SK-N-MC (cell line): ENCODE data around the gene BCKDHA.
A peak's percentile ranks its signal among the peaks of the same experiment; 100 is the strongest.

Source experiments
- EZH2 ChIP-seq: fragments of 200-600 bp; sonication (generic); IDR thresholded peaks from one replicate; pipeline ENCODE4 v1.6.1; 2017; ENCODE audit warnings: antibody characterized with exemption
- POLR2AphosphoS5 ChIP-seq: IDR thresholded peaks from 2 replicates; pipeline ENCODE4 v1.6.1; 2012; ENCODE audit warnings: mild to moderate bottlenecking, low read depth, low read length, borderline replicate concordance

DNA sequence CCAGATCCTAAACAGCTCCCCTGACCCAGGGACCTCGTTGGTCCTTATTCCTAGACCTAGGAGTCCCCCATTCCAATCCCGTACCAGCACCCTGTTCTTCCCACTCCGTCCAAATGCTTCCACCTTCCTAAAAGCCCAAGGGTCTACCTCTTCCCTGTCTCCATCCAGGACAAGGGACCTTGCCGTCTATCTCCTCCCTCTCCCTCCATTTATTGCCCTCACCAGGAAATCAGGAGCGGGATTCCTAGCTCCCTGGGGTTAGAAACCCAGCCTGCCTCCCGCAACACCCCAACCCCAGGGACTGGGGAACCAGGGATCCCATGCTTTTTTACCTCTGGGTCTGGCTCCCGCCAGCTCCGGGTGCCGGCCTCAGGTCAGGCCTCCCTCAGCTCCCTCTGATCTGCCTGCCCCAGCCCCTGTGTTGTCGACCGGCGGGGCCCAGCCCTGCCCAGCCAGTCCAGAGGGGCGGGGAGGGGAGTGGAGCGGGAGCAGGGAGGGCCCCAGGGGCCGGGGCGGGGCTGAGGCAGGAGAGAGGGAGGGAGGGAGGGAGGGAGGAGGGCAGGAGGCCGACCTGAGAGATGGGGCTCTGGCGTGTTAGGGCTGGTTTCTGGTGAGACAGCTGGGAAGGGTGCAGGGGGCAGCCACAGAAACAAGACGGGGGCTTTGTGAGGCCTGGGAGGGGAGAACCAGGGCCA is 29.5 kb downstream of the BCKDHA start, which contains the start of gene B3GNT8:
- 0 out of 2 replicates have a peak, but pooled peaks have one; percentile 35 for TF ChIP-seq POLR2AphosphoS5
- TF ChIP-seq EZH2, result no peak
